GM21390 (cell line): ENCODE data around the gene KXD1.

Source experiments
- ATAC-seq: cut with Tn5 transposase; IDR thresholded peaks from one replicate; pipeline ENCODE4 v1.9.1; 2021; ENCODE audit not compliant: unreplicated experiment

The KXD1 gene

DNA sequence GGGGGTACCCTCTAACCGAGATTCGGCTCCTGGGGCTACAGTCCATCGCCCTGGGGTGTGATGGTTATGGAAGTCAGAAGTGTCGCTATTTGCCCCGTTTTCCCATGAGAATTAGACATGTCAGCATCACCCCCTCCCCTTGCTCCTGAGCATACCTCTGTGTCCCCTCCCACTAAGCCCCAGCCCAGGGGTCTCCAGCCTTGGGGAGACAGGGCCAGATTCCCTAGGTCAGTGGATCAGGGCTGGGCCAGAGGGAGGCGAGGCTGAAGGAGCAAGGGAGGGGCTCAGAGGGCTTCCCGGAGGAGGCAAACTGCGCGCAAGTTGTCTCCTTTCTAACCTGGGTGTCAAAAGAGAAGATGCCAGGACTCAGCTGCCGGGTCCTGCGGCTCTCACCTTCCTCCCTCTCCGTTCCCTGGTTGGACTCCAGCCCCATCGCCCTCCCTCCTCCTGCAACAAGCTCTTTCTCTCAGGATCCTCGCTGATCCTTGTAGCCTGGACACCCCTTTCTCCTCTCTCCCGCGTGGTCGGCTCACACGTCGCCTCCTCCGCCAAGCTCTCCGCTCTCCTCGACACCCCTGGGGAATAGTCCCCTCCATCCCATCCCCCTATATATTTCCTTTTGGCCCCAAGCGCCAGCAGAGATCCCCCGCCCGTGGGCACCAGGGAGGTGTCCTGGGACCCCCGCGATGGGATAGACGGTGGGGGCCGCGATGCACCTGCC lies 54.5 kb downstream of the KXD1 start:
- no peak for ATAC-seq

DNA sequence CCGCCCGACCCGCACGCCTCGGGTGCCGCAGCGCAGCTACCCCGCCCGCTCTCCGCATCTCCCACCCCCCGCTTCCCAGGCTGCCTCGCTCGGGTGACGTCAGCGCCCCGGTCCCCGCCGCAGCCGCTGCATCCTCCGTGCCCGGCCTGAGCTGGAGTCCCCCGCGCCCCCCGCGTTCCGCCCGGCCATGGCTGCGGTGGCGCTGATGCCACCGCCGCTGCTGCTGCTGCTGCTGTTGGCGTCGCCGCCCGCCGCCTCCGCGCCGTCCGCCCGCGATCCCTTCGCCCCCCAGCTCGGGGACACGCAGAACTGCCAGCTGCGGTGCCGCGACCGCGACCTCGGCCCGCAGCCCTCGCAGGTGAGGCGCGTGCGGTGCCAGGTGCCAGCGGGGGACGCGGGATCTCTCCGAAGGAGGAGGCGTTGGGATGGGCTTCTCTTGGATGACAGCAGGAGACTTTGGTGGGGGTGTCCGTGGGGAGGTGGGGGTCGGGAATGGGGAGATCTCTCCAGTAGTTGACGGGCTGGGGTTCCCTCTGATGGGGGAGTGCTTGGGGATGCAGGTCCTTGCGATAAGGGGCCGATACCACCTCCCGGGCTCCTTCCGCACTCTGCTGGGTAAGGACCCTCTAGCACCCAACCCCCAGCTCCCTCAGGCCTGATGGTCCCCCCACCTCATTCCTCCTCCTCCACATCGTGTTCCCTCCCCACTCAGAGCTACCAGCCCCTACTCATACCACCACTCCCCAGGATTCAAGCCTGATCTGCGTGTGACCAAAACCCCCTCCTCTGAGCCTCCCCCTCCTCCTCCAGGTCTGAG lies 55.3 kb downstream of the KXD1 start, which contains the start of gene TMEM59L:
TSS of gene TMEM59L (plus strand) at position 99 of the 817 bp plus-strand sequence. CDS start at position 188, 89 bp downstream.
- no peak for ATAC-seq

DNA sequence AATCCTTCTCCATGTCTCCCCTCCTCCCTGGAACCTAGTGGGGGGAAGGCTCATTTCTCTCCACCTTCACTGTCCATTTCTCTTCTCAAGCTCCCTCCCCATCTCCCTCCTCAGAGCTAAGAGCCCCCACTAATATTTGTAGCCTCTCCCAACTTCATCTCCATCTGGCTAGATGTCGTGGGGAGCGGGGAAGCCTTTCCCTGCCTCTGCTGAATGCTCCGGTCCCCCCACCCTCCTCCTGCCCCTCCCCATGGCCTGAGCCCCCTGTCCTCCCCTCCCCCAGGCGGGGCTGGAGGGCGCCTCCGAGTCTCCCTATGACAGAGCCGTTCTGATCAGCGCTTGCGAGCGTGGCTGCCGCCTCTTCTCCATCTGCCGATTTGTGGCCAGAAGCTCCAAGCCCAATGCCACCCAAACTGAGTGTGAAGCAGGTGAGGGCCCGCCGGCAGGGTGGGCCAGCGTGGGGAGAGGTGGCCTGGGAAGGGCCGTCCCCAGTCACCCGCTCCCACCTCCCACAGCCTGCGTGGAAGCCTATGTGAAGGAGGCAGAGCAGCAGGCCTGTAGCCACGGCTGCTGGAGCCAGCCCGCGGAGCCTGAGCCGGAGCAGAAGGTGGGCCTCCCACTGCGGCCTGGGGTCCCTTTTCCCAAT lies 56.0 kb downstream of the KXD1 start:
- no peak for ATAC-seq

DNA sequence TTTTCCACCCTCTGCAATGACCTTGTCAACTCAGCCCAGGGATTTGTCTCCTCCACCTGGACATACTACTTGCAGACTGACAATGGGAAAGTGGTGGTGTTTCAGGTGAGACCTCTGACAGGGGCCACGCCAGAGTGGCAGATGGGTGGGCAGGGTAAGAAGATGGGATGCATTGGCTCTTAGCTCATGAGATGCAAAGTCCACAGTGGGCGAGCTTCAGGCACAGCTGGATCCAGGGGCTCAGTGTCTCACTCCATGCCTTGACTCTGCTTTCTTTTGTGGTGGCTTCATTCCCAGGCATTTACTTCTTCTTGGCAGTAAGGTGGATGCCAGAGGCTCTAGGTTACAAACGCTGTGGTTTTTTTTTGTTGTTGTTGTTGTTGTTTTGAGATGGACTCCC lies 58.4 kb downstream of the KXD1 start:
- ATAC-seq, result no peak

DNA sequence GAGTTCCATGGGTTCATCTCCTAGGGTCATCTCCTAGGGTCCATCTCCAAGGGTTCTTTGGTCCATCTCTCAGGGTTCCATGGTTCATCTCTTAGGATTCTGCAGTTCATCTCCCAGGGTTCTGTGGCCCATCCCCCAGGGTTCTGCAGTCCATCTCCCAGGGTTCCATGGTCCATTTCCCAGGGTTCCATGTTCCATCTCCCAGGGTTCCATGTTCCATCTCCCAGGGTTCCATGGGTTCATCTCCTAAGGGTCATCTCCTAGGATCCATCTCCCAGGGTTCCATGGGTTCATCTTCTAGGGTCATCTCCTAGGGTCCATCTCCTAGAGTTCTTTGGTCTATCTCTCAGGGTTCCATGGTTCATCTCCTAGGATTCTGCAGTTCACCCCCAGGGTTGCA lies 59.9 kb downstream of the KXD1 start:
- no peak for ATAC-seq

DNA sequence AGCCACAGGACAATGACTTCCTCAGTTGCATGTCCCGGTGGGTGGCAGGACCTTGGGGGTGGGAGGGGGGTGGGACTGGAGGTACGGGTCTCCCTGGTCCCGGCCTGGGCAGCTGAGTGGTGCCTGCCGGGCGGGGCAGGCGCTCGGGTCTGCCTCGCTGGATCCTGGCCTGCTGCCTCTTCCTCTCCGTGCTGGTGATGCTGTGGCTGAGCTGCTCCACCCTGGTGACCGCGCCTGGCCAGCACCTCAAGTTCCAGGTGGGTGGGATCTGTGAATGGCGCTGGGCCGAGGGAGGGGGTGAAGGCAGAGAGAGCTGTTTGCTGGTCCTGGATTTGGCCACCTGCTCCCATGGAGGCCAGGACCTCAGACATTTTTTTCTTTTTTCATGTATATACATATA lies 60.6 kb downstream of the KXD1 start:
- no peak for ATAC-seq
